ENCODE measurements around the gene RFXANK. TPM values are rescaled to one million over a fixed set of nuclear protein-coding genes. Genes with fewer than 3 reads are reported as not detected.

Gene RFXANK
- total and polyA plus RNA-seq, 9 of the 15 experiments (the other 6 are each of a cell fraction or from before 2014, with no cell fraction given), result 68.6 to 181 (median 150) TPM

DNA sequence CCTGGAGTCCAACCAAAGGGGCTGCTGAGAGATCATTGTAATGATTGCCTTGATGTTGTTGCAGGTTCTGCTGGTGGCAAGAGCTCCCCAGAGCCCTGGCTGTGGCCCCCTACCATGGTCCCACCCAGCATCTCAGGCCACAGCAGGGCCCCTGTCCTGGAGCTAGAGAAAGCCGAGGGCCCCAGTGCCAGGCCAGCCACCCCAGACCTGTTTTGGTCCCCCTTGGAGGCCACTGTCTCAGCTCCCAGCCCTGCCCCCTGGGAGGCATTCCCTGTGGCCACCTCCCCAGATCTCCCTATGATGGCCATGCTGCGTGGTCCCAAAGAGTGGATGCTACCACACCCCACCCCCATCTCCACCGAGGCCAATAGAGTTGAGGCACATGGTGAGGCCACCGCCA is 35.2 kb downstream of the RFXANK start (continued):
- TF ChIP-seq MYC (IDR thresholded peaks at IDR 0.05; ENCODE audit: low read depth, low read length) (no peak), MYC (CRISPR knock-in tag; IDR thresholded peaks at IDR 0.05; ENCODE audit: borderline replicate concordance, low read depth) (no peak), NONO (IDR thresholded peaks at IDR 0.05; ENCODE audit: low read depth in 2 of 2, low read length in 1 of 2) (no peak), RBM17 (IDR thresholded peaks at IDR 0.05; ENCODE audit: borderline replicate concordance, low read depth, low read length) (no peak)
- TF ChIP-seq, protein P1, sequence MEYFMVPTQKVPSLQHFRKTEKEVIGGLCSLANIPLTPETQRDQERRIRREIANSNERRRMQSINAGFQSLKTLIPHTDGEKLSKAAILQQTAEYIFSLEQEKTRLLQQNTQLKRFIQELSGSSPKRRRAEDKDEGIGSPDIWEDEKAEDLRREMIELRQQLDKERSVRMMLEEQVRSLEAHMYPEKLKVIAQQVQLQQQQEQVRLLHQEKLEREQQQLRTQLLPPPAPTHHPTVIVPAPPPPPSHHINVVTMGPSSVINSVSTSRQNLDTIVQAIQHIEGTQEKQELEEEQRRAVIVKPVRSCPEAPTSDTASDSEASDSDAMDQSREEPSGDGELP (CRISPR knock-in tag; IDR thresholded peaks at IDR 0.05; ENCODE audit: borderline replicate concordance), result no peak
- TF ChIP-seq, protein P2, sequence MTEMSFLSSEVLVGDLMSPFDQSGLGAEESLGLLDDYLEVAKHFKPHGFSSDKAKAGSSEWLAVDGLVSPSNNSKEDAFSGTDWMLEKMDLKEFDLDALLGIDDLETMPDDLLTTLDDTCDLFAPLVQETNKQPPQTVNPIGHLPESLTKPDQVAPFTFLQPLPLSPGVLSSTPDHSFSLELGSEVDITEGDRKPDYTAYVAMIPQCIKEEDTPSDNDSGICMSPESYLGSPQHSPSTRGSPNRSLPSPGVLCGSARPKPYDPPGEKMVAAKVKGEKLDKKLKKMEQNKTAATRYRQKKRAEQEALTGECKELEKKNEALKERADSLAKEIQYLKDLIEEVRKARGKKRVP (CRISPR knock-in tag; IDR thresholded peaks at IDR 0.05), result no peak
- TF ChIP-seq, protein P3, sequence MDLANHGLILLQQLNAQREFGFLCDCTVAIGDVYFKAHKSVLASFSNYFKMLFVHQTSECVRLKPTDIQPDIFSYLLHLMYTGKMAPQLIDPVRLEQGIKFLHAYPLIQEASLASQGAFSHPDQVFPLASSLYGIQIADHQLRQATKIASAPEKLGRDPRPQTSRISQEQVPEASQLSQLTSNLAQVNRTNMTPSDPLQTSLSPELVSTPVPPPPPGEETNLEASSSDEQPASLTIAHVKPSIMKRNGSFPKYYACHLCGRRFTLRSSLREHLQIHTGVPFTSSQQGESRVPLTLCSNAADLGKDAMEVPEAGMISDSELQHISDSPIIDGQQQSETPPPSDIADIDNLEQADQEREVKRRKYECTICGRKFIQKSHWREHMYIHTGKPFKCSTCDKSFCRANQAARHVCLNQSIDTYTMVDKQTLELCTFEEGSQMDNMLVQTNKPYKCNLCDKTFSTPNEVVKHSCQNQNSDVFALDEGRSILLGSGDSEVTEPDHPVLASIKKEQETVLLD (IDR thresholded peaks at IDR 0.05), result no peak

DNA sequence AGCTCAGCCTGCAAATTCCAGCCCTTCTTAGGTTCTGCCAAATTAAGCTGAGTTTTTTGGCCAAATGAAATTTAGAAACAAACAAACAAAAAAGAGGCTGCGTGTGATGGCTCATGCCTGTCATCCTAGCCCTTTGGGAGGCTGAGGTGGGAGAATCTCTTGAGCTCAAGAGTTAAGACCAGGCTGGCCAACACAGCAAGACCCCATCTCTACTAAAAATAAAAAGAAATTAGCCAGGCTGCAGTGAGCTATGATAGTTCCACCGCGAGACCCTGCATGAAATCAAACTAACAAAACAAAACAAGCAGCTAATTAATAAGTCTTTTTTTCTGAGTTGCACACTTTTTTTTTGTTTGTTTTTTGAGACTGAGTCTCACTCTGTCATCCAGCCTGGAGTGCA is 37.6 kb downstream of the RFXANK start:
- H3K4me2 ChIP-seq (ENCODE audit: insufficient read depth, low read length), result no peak overlapping the region
- H3K27ac ChIP-seq (ENCODE audit: extremely low read depth, low read depth, low read length), result no peak overlapping the region
- 2% methylated on average over 3 of the region's 3 CpGs for WGBS (ENCODE audit: insufficient coverage, low coverage, missing lambda C conversion rate)
- H3K9me3 ChIP-seq (replicated peaks; ENCODE audit: control insufficient read depth, insufficient read depth, low read depth, low read length), result peaks cover 9% of the 10 kb centered on the region
- no peak for TF ChIP-seq ZNF212 (CRISPR knock-in tag; IDR thresholded peaks at IDR 0.05)
- no peak for TF ChIP-seq ZNF77 (CRISPR knock-in tag; IDR thresholded peaks at IDR 0.05)
- peak; percentile 67 for TF ChIP-seq RBM25 (IDR thresholded peaks at IDR 0.05; ENCODE audit: low read depth, low read length, severe bottlenecking)
- no peak for TF ChIP-seq TCF7 (IDR thresholded peaks at IDR 0.05; ENCODE audit: borderline replicate concordance)
- TF ChIP-seq ZNF121 (CRISPR knock-in tag; conservative IDR thresholded peaks at IDR 0.05), result peak; percentile 87
- no peak for TF ChIP-seq ZNF780A (CRISPR knock-in tag; IDR thresholded peaks at IDR 0.05)
- peak; percentile 59; the same call in 1 of the 2 replicates for TF ChIP-seq BCOR (IDR thresholded peaks at IDR 0.05)
- POLR2A ChIA-PET, result interaction anchor here (0.6 to 1.2 kb wide), 3 partner anchors 10 to 756 kb away, joined by 3 to 4 read pairs (median 3); no protein-coding TSS in a partner anchor
- no peak overlapping the region for H3K4me3 ChIP-seq
- H4K20me1 ChIP-seq (replicated peaks; ENCODE audit: control insufficient read depth, insufficient read depth, low read length), result peaks cover 4% of the 10 kb centered on the region; the same call in 1 of the 2 replicates
- no TSS peak for BruUV-seq (replicated peaks)
- peaks cover 19 to 64% of the 10 kb centered on the region in 2 experiments; a peak in 4 of 5 replicates for H3K27me3 ChIP-seq (ENCODE audit: control insufficient read depth in 2 of 2, insufficient read depth in 2 of 2, low read length in 2 of 2)
- no peaks in the 10 kb centered on the region for H3K9me1 ChIP-seq (ENCODE audit: control insufficient read depth, insufficient read depth, low read length)
- in situ Hi-C loops (cut with MboI) (no loop called here), intact Hi-C loops (cut with micrococcal nuclease) (no loop called here)
- H3K9ac ChIP-seq (ENCODE audit: insufficient read depth in 1 of 2, low read depth in 2 of 2, low read length in 2 of 2), result no peak overlapping the region
- CTCF ChIA-PET (ENCODE audit: low intra/inter-chr PET ratio), result no interaction called here
- H3K79me2 ChIP-seq (ENCODE audit: control insufficient read depth, insufficient read depth, low read length), result no peaks in the 10 kb centered on the region
- DNase-seq (ENCODE audit: extremely low read depth in 1 of 4, low spot score in 3 of 4), result no peak
- no peak for ATAC-seq
- H2AFZ ChIP-seq (ENCODE audit: low read depth, low read length), result no peak overlapping the region
- H3K4me1 ChIP-seq (replicated peaks in 1 of 2; ENCODE audit: control insufficient read depth in 2 of 2, insufficient read depth in 2 of 2, low read length in 2 of 2), result peaks cover 3 to 25% of the 10 kb centered on the region in 2 experiments; a peak in 4 of 5 replicates
- no peak for FAIRE-seq
- no peaks in the 10 kb centered on the region for H3K36me3 ChIP-seq (ENCODE audit: control insufficient read depth, insufficient read depth, low read length)

Measured in K562 (cell line).